Thyroid gland (tissue), 4 donors: ENCODE results near the gene SLC50A1.

Experiments used
- POLR2A ChIP-seq, 2 donors: fragments of 450-650 bp; IDR thresholded peaks; one replicate each; pipeline ENCODE4 v1.6.1; 2017; ENCODE audit warnings: antibody characterized with exemption in 2 of 2, mild to moderate bottlenecking in 2 of 2, moderate library complexity in 1 of 2
- TF ChIP-seq, protein P1 (sequence below), 6 experiments: fragments of 200-600 bp in 3 of 6; fragments of 450-650 bp in 3 of 6; sonication (generic) in 3 of 6; IDR thresholded peaks; one replicate each; pipeline ENCODE4 v1.5.1; 2016 to 2019; ENCODE audit warnings: antibody characterized with exemption in 6 of 6, mild to moderate bottlenecking in 2 of 6, inconsistent platforms in 1 of 6, moderate library complexity in 1 of 6

DNA sequence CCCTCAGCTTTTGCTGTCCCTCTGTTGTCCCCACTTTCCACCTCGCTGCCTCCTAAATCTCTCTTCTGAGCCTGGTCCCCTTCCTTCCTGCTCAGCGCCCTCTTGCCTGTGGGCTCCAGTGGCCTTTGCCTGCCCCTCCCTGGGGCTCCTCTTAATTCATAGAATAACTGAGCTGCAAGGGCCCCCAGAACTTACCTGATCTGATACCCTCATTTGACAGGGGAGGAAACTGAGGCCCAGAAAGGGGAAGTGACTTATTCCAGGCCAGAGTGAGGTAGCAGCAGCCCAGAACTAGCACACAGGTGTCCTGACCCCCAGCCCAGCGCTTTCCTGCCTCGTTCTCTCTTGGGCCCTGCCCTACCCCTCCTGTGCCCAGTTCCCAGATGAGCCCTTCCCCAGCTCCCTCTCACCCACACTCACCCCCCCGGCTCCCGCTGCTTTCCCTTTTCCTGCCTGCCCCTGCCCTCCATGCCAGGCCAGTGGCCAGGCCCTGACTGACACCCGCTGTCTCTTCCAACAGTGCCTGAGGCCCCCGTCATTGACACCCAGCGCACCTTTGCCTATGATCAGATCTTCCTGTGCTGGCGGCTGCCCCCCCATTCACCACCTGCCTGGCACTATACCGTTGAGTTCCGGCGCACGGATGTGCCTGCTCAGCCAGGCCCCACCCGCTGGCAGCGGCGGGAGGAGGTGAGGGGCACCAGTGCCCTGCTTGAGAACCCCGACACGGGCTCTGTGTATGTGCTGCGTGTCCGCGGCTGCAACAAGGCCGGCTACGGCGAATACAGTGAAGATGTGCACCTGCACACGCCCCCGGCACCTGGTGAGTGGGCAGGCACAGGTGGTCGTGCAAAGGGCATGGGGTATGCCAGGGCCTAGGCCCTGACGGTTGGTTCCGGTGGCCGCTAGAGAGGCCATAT lies 43.7 kb downstream of the SLC50A1 start:
- no peak for TF ChIP-seq POLR2A (IDR thresholded peaks at IDR 0.05)
- TF ChIP-seq, protein P1, sequence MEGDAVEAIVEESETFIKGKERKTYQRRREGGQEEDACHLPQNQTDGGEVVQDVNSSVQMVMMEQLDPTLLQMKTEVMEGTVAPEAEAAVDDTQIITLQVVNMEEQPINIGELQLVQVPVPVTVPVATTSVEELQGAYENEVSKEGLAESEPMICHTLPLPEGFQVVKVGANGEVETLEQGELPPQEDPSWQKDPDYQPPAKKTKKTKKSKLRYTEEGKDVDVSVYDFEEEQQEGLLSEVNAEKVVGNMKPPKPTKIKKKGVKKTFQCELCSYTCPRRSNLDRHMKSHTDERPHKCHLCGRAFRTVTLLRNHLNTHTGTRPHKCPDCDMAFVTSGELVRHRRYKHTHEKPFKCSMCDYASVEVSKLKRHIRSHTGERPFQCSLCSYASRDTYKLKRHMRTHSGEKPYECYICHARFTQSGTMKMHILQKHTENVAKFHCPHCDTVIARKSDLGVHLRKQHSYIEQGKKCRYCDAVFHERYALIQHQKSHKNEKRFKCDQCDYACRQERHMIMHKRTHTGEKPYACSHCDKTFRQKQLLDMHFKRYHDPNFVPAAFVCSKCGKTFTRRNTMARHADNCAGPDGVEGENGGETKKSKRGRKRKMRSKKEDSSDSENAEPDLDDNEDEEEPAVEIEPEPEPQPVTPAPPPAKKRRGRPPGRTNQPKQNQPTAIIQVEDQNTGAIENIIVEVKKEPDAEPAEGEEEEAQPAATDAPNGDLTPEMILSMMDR (IDR thresholded peaks at IDR 0.05): no peak
